GM21526 (cell line): Measurements from ENCODE around the gene WNT1.

Experiments
- ATAC-seq: cut with Tn5 transposase; IDR thresholded peaks from one replicate; pipeline ENCODE4 v1.9.1; 2021; ENCODE audit warnings: moderate library complexity; ENCODE audit not compliant: unreplicated experiment, low FRiP score

Gene WNT1

GRCh38 chr12:48960834-48961233 is 17.3 kb upstream of the WNT1 start:
- ATAC-seq = no peak

GRCh38 chr12:48961331-48961730 is 16.8 kb upstream of the WNT1 start:
- no peak for ATAC-seq

GRCh38 chr12:48961801-48962200 is 16.3 kb upstream of the WNT1 start:
- no peak for ATAC-seq

DNA sequence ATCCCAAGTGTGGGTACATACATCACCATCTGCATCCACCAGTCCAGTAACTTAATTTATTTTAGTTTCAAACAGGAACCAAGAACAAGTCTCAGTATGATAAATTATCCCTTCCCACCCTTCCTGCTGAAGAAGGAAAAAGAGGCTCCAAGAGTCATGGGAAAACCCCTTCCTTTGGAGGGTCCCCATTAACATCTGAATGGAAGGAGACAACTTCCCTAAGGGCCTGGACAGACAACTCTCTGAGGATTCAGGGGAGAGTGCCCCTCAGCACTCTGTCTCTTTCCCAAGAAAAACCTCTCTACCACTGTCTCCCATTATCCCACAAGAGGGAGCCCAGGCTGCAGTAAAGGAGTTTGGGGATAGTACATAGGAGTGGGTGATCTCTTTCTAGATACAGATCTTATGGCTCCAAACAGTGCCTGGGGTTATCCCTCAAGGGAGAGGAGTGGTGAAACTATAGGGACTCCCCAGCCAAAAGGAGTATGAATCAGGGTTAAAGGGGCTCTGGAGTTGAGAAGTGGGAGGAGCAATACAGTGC is 12.8 kb upstream of the WNT1 start:
- no peak for ATAC-seq

GRCh38 chr12:48966177-48966895 is 11.8 kb upstream of the WNT1 start:
- ATAC-seq = no peak

- no peak for ATAC-seq
Measured at GRCh38 chr12:48967991-48968390, 10.1 kb upstream of the WNT1 start.

GRCh38 chr12:48968467-48968866 is 9.7 kb upstream of the WNT1 start:
- no peak for ATAC-seq

- ATAC-seq = no peak
Measured at GRCh38 chr12:48969160-48969771, 8.9 kb upstream of the WNT1 start.

DNA sequence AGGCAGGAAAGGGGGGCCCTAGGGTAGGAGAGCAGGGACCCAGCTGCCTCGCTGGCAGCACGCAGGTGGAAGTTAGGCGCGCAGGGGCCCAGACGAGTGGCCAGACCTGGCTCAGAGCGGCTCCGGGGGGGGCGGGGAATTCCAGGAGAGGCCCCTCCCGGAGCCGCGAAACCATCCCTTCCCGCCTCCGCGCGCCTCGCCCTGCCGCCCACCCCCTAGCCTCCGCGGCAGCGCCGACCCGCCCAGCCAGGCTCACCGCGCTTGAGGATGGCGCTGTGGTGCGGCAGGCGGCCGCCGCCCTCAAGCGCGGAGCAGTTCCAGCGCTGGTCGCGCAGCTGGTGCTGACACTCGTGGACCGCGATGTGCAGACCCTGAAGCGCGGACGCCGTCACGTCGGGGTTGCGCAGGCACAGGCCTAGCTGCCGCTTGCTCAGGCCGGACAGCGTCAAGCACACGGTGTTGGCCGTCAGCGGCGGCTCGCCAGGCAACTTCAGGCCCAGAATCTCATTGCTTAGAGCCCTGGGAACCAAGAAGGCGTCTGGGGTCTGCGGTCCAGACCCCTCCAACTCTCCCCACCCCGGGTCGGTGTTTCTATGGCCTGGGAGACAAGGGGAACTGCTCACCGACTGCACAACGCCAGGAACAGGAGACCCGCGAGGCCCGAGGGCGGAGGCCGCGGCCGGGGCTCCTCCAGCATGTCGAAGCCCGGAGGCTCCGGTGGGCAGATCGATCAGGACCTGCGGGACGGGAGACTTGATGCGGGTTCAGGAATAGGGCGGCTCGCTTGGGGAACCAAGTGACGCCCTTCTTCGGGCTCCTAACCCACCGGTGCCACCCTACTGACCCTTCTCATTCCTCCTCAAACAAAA is 8.1 kb upstream of the WNT1 start:
- ATAC-seq = no peak

GRCh38 chr12:48970702-48971334 is 7.3 kb upstream of the WNT1 start:
- no peak for ATAC-seq

- no peak for ATAC-seq
Measured at GRCh38 chr12:48972213-48972951, 5.7 kb upstream of the WNT1 start.

GRCh38 chr12:48972952-48973483 is 5.1 kb upstream of the WNT1 start:
- no peak for ATAC-seq

GRCh38 chr12:48973531-48973930 is 4.6 kb upstream of the WNT1 start:
- ATAC-seq = no peak

DNA sequence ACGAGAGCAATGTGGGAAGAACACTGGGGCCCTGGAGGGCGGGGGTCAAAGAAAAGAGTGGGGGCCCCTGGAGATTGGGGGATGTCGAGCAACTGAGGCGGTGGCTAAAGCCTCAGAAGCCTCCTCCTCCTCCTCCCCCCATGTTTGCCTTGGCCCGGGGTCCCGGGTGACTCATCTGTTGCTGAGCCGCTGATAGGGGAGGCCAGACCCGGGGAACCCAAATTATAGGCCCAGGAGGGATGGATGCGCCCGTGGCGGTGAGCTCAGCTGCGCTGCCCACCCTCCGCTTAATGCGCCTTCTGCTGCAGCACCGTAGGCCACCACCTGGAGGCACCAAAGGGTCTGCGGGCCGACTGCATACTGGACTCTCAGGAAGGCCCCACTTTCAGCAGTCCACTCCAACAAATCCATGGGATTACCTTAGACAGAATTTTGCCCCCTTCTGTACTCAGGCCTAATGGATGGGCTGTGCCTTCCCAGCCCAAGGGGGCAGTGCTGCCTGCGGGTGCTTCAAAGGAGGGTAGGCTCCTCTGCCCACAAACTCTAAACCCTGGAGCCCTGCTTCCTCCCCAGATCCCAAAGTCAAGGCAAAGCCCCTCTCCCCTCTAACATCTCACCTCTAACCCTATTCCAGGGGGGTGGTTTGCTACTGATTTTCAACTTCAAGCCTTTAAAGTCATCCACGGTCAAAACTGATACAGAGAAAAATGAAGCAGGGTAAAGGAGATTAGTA is 4.0 kb upstream of the WNT1 start:
- ATAC-seq = no peak

- peak; percentile 41 for ATAC-seq
Measured at GRCh38 chr12:48977290-48978281, 536 bp upstream of the WNT1 start.

DNA sequence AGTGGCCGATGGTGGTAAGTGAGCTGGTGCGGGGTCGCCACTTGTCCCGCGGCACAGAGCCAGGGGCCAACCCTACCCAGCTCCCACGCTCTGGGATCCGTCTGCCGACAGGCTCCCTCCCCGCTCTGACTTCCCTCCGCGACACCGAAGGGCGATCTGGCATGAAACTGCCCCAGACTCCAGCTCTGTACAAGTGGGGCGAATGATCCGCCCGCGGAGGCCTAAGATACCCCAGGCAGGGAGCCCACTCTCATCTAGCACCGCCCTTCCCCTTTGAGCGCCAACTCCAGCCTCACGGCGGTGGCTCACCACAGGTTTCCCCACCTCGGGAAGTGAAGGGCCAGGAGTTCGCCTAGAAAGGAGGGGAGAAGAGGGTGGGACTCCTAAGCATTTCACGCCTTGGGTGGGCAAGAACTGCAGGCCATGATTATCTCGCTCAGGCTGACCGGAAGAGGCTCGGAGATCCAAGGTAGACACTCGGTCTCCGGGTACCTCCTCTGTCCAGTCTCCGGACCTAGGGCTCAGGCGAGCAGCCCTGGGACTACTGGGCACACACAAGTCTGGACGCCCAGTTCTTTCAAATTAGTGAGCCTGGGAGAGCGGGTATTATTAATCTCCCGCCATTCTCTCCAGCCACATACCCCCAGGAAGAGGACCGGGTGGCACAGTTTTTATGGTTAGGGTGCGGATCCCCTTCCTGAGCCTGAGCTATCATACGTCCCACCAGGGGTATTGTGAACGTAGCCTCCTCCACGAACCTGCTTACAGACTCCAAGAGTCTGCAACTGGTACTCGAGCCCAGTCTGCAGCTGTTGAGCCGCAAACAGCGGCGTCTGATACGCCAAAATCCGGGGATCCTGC is 849 bp downstream of the WNT1 start:
- ATAC-seq = no peak
